Tibial artery (tissue), 4 donors: ENCODE results near the gene EXTL1.

Experiments
- DNase-seq, 2 donors: peaks; one replicate each; pipeline ENCODE4 v3.0.0-alpha.2; 2019
- H3K27ac ChIP-seq, 2 donors: fragments of 200-600 bp; sonication (generic) in 1 of 2; 1 replicate in 1 of 2; 2 replicates in 1 of 2; pipeline ENCODE4 v1.5.1; 2018 to 2019; ENCODE audit warnings: mild to moderate bottlenecking in 1 of 2
- H3K27me3 ChIP-seq, 2 donors: fragments of 200-600 bp; sonication (generic) in 1 of 2; one replicate each; pipeline versions ENCODE4 v1.5.1 to v1.6.0; 2016 to 2019
- H3K36me3 ChIP-seq, 3 donors: fragments of 200-600 bp; sonication (generic) in 2 of 3; one replicate each; pipeline ENCODE4 v1.5.1; 2016 to 2019; ENCODE audit warnings: mild to moderate bottlenecking in 2 of 3
- H3K4me1 ChIP-seq, 4 donors: fragments of 200-600 bp; sonication (generic) in 2 of 4; 1 replicate in 3 of 4; 2 replicates in 1 of 4; pipeline ENCODE4 v1.5.1; 2016 to 2019
- H3K4me3 ChIP-seq, 2 donors: fragments of 200-600 bp; sonication (generic) in 1 of 2; 1 replicate in 1 of 2; 2 replicates in 1 of 2; pipeline ENCODE4 v1.5.1; 2018 to 2019; ENCODE audit warnings: mild to moderate bottlenecking in 2 of 2
- H3K9me3 ChIP-seq, 3 donors: fragments of 200-600 bp; sonication (generic) in 1 of 3; one replicate each; pipeline ENCODE4 v1.5.1; 2016 to 2019
- intact Hi-C: fragments of 100-400 bp; cut with DNase I; formaldehyde crosslinking; loops from one replicate; pipeline ENCODE4 v1.15.0; 2023; ENCODE audit warnings: low total_unique reads
- TF ChIP-seq, protein P1 (sequence below), 2 experiments: fragments of 200-600 bp in 1 of 2; fragments of 450-650 bp in 1 of 2; IDR thresholded peaks; one replicate each; pipeline ENCODE4 v1.5.1; 2017 to 2019; ENCODE audit warnings: antibody characterized with exemption in 2 of 2, mild to moderate bottlenecking in 1 of 2, moderate library complexity in 1 of 2

Gene EXTL1

DNA sequence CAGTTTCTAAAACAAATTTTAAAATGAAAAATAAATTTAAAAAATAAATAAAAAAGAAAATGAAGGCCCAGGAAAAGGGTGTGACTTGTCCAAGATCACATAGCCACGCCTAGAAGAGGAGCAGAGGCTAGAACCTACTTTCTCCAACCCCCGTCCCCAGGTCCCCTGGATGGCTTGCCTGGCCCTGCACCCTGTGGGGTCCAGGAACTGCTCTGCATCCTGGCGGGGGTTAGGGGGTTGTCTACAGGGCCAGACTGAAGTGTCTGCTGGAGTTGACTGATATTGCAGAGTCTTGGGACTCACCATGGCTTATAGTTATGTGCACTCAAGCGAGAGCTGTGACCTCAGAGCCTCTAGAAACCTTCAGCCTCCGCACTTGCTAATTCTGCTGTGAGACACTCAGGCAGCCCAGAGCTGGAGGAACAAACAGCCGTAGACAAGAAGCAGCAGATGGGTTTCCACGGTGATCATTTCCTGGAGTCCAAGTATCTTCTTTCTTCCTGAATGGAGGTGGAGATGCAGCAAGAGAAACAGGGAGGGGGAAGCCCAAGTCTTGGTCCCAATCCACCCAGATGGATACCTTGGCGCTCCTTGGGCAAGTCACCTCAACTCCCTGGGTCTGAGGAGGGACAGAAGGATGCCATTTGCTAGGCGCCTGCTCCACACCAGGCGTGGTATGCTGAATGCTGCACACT lies 5.2 kb upstream of the EXTL1 start:
- DNase-seq: no peak
- Histone ChIP-seq H3K36me3 (no peaks in the 10 kb centered on the region), H3K9me3 (no peaks in the 10 kb centered on the region), H3K27ac (no peak overlapping the region), H3K4me1 (peaks cover 0 to 24% (median 3%) of the 10 kb centered on the region in 4 donors), H3K4me3 (no peak overlapping the region), H3K27me3 (no peaks in the 10 kb centered on the region)
- TF ChIP-seq, protein P1, sequence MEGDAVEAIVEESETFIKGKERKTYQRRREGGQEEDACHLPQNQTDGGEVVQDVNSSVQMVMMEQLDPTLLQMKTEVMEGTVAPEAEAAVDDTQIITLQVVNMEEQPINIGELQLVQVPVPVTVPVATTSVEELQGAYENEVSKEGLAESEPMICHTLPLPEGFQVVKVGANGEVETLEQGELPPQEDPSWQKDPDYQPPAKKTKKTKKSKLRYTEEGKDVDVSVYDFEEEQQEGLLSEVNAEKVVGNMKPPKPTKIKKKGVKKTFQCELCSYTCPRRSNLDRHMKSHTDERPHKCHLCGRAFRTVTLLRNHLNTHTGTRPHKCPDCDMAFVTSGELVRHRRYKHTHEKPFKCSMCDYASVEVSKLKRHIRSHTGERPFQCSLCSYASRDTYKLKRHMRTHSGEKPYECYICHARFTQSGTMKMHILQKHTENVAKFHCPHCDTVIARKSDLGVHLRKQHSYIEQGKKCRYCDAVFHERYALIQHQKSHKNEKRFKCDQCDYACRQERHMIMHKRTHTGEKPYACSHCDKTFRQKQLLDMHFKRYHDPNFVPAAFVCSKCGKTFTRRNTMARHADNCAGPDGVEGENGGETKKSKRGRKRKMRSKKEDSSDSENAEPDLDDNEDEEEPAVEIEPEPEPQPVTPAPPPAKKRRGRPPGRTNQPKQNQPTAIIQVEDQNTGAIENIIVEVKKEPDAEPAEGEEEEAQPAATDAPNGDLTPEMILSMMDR (IDR thresholded peaks at IDR 0.05): no peak
- intact Hi-C loops: no loop called here

DNA sequence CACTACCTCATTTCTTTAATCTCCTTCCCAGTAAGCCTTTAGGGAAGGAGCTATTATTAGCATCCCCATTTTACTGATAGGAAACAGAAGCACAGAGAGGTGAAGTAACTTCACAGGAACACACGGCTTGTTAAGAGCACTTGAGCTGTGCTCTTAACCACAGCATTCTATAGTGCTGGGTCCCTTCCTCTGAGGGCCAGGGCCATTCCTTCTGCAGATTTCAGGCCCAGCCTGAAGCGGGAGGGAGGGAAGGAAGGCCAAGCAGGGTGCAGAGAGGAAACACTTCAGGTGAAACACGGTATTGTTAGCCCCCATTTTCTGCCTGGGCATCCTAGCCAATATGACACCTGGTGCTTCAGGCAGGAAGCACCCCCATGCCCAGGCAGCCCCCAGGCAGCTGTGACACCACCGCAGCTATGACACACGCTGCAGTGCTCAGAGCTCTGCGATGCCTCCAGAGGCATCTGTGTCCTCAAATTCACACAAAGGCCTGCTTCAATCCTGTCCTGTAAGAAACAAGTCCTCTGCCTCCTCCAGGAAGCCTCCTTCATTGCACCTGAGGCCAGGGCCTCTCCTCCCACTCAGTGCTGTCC lies 4.5 kb upstream of the EXTL1 start:
- Histone ChIP-seq H3K9me3 (no peaks in the 10 kb centered on the region), H3K36me3 (no peaks in the 10 kb centered on the region), H3K4me1 (peaks cover 0 to 31% (median 10%) of the 10 kb centered on the region in 4 donors), H3K4me3 (no peak overlapping the region), H3K27me3 (no peaks in the 10 kb centered on the region), H3K27ac (no peak overlapping the region)
- TF ChIP-seq, protein P1 (IDR thresholded peaks at IDR 0.05): no peak
- no peak for DNase-seq
- intact Hi-C loops: no loop called here

DNA sequence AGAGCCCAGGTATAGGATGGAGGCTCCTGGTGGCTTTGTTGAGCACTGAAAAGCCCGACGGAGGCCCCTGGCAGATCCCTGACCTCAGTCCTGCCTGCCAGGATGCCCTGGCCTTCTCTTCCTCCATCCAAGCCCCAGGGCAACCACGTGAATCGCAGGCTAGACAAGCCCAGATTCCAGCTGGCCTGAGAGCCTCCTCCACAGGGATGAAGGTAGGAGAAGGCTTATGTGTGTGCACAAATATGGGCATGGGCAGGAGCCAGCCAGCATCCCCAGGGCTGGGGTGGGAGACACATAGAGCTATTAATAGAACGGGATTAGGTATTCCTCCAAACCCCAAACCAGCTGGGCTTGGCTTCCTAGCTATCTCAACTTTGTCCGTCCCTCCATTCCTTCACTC lies 4.0 kb upstream of the EXTL1 start:
- Histone ChIP-seq H3K27ac (no peak overlapping the region), H3K27me3 (no peaks in the 10 kb centered on the region), H3K4me3 (no peak overlapping the region), H3K9me3 (no peaks in the 10 kb centered on the region), H3K36me3 (no peaks in the 10 kb centered on the region), H3K4me1 (peaks cover 0 to 36% (median 14%) of the 10 kb centered on the region in 4 donors)
- no peak for DNase-seq
- intact Hi-C loops: no loop called here
- TF ChIP-seq, protein P1 (IDR thresholded peaks at IDR 0.05): no peak

DNA sequence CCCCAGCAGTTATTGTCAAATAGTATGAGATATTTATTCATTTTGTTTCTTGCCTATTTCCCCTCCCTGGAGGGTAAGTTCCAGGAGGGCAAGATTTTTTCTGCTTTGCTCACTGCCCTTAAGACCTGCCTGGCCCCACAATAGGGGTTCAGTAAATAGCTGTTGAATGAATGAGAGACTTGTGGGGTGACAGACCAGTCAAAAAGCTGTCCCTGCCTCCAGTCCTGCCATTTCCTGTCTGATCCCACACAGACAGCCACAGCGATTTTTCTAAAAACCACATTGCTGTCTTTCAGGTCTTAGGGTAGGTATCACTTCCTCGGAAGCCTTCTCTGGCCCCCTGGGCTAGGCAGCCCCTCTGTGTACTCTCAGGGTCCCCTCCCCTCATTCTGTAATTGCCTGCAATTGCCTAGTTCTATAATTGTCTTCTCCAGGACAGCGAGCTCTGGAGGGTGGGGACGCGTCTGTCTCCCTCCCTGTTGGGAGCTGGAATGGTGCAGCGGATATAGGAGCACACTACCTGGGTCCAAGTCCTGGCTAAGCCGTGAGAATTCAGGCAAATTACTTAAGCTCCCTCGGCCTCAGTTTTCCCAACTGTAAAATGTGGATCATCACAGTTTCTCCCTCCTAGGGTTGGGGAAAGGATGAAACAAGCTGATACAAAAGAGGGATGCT lies 1.8 kb upstream of the EXTL1 start:
- TF ChIP-seq, protein P1 (IDR thresholded peaks at IDR 0.05): no peak
- Histone ChIP-seq H3K9me3 (no peaks in the 10 kb centered on the region), H3K27me3 (no peaks in the 10 kb centered on the region), H3K27ac (no peak overlapping the region), H3K36me3 (no peaks in the 10 kb centered on the region), H3K4me3 (no peak overlapping the region), H3K4me1 (peaks cover 0 to 39% (median 14%) of the 10 kb centered on the region in 4 donors)
- DNase-seq: no peak
- intact Hi-C loops: no loop called here

DNA sequence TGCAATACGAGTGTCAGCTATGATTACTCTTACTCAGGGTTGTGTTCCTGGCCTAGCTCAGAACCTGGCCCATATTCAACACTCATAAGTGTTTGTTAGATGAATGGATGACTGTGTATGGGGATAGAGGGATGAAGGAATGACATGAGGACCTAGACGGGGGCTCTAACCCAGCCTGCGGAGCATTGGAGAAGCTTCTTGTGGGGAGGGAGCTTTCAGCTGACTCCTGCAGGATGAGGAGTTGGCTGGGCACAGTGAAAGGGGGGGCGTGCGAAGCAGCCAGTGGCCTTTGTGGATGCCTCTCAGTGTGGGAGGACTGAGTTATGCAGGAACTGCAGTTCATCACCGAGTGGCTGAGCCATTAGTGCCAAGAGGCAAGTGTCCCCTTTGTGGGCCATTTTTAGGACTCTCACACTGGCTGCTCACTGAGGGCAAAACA lies 1.2 kb upstream of the EXTL1 start:
- H3K4me3 ChIP-seq: no peak overlapping the region
- no peaks in the 10 kb centered on the region for H3K9me3 ChIP-seq
- H3K27ac ChIP-seq: no peak overlapping the region
- intact Hi-C loops: no loop called here
- TF ChIP-seq, protein P1 (IDR thresholded peaks at IDR 0.05): no peak
- H3K4me1 ChIP-seq: peaks cover 0 to 39% (median 14%) of the 10 kb centered on the region in 4 donors
- H3K27me3 ChIP-seq: no peaks in the 10 kb centered on the region
- no peaks in the 10 kb centered on the region for H3K36me3 ChIP-seq
- DNase-seq: no peak
